OCI-LY1 (cell line): ENCODE measurements around the gene IGFALS.

Source experiments
- CTCF ChIP-seq: fragments of 200-600 bp; sonication (generic), shearing (Covaris generic); IDR thresholded peaks from 2 replicates; pipeline ENCODE4 v1.5.1; 2017; ENCODE audit warnings: mild to moderate bottlenecking, antibody characterized with exemption, low read length, moderate library complexity, mixed read lengths
- EZH2 ChIP-seq: fragments of 200-600 bp; sonication (generic), shearing (Covaris generic); IDR thresholded peaks from 2 replicates; pipeline ENCODE4 v1.8.0; 2017; ENCODE audit warnings: borderline replicate concordance, mixed run types, mild to moderate bottlenecking, antibody characterized with exemption, low read length, moderate library complexity, mixed read lengths

GRCh38 chr16:1825381-1825863 lies 31.9 kb upstream of the IGFALS start:
- TF ChIP-seq CTCF, result no peak
- no peak for TF ChIP-seq EZH2
